GM18907 (cell line): ENCODE results near the gene CD36.

Experiments
- ATAC-seq: cut with Tn5 transposase; IDR thresholded peaks from one replicate; pipeline ENCODE4 v1.9.1; 2021; ENCODE audit warnings: mild to moderate bottlenecking, moderate library complexity; ENCODE audit not compliant: unreplicated experiment

The CD36 gene

GRCh38 chr7:80686576-80686975 is 48.1 kb downstream of the CD36 start:
- ATAC-seq, result no peak

- peak; percentile 86 for ATAC-seq
Observed at GRCh38 chr7:80699045-80699638, 60.7 kb downstream of the CD36 start.

GRCh38 chr7:80699721-80700256 is 61.3 kb downstream of the CD36 start:
- ATAC-seq, result no peak

- ATAC-seq, result no peak
Observed at GRCh38 chr7:80703272-80703671, 64.8 kb downstream of the CD36 start.

- no peak for ATAC-seq
Observed at GRCh38 chr7:80705130-80705781, 66.8 kb downstream of the CD36 start.

- no peak for ATAC-seq
Observed at GRCh38 chr7:80707318-80707717, 68.9 kb downstream of the CD36 start.

GRCh38 chr7:80708123-80708522 is 69.7 kb downstream of the CD36 start:
- no peak for ATAC-seq

- ATAC-seq, result no peak
Observed at GRCh38 chr7:80711531-80711930, 73.1 kb downstream of the CD36 start.

- no peak for ATAC-seq
Observed at GRCh38 chr7:80719261-80719660, 80.8 kb downstream of the CD36 start.

GRCh38 chr7:80720146-80720545 is 81.7 kb downstream of the CD36 start:
- ATAC-seq, result no peak

GRCh38 chr7:80721883-80722615 is 83.6 kb downstream of the CD36 start:
- no peak for ATAC-seq

- ATAC-seq, result no peak
Observed at GRCh38 chr7:80722616-80723195, 84.3 kb downstream of the CD36 start.

GRCh38 chr7:80724249-80724871 is 85.9 kb downstream of the CD36 start:
- no peak for ATAC-seq

GRCh38 chr7:80725181-80725611 is 86.8 kb downstream of the CD36 start:
- ATAC-seq, result no peak
